GM21381 (cell line): ENCODE data around the gene SLC52A3.
"Not testable (repeated sequence)": the region's sequence is repeated elsewhere in the genome, so short reads cannot be mapped to it uniquely, and the experiment has no call there.

ENCODE experiments used
- ATAC-seq: cut with Tn5 transposase; IDR thresholded peaks from one replicate; pipeline ENCODE4 v1.9.1; 2021; ENCODE audit warnings: mild to moderate bottlenecking, moderate library complexity; ENCODE audit not compliant: unreplicated experiment

The SLC52A3 gene

GRCh38 chr20:768426-768978 is at the start of gene SLC52A3:
Gene SLC52A3, minus strand, starts transcription at chr20:768500. Its CDS starts 2,726 bp downstream, at chr20:765774.
- ATAC-seq = no peak

- ATAC-seq = no peak
Observed at GRCh38 chr20:815914-816606, 47.8 kb upstream of the SLC52A3 start.

- ATAC-seq = no peak
Observed at GRCh38 chr20:815226-815625, 46.9 kb upstream of the SLC52A3 start.

- no peak for ATAC-seq
Observed at GRCh38 chr20:813390-813789, 45.1 kb upstream of the SLC52A3 start.

- not testable (repeated sequence) for ATAC-seq
Observed at GRCh38 chr20:812435-812814, 44.1 kb upstream of the SLC52A3 start.

GRCh38 chr20:811776-812434 is 43.6 kb upstream of the SLC52A3 start:
- not testable (repeated sequence) for ATAC-seq

- no peak for ATAC-seq
Observed at GRCh38 chr20:805713-806112, 37.4 kb upstream of the SLC52A3 start.

GRCh38 chr20:801678-802077 is 33.4 kb upstream of the SLC52A3 start:
- ATAC-seq = no peak

- ATAC-seq = not testable (repeated sequence)
Observed at GRCh38 chr20:800026-800425, 31.7 kb upstream of the SLC52A3 start.

- not testable (repeated sequence) for ATAC-seq
Observed at GRCh38 chr20:798746-799145, 30.4 kb upstream of the SLC52A3 start.

GRCh38 chr20:796921-797320 is 28.6 kb upstream of the SLC52A3 start:
- ATAC-seq = no peak

GRCh38 chr20:792248-792647 is 23.9 kb upstream of the SLC52A3 start:
- no peak for ATAC-seq

GRCh38 chr20:791056-791455 is 22.8 kb upstream of the SLC52A3 start:
- ATAC-seq = no peak

- no peak for ATAC-seq
Observed at GRCh38 chr20:787825-788224, 19.5 kb upstream of the SLC52A3 start.

GRCh38 chr20:779771-780170 is 11.5 kb upstream of the SLC52A3 start:
- no peak for ATAC-seq

GRCh38 chr20:776165-776564 is 7.9 kb upstream of the SLC52A3 start:
- ATAC-seq = no peak

GRCh38 chr20:775679-776135 is 7.4 kb upstream of the SLC52A3 start:
- ATAC-seq = no peak

- no peak for ATAC-seq
Observed at GRCh38 chr20:774660-775057, 6.4 kb upstream of the SLC52A3 start.

- ATAC-seq = no peak
Observed at GRCh38 chr20:774016-774659, 5.8 kb upstream of the SLC52A3 start.

GRCh38 chr20:772806-773205 is 4.5 kb upstream of the SLC52A3 start:
- ATAC-seq = no peak

- ATAC-seq = no peak
Observed at GRCh38 chr20:771741-772464, 3.6 kb upstream of the SLC52A3 start.
